HG03039 (cell line): ENCODE data around the gene RNF14.
"Not testable (repeated sequence)": the region's sequence is repeated elsewhere in the genome, so short reads cannot be mapped to it uniquely, and the experiment has no call there.

ENCODE experiments used
- ATAC-seq: cut with Tn5 transposase; IDR thresholded peaks from one replicate; pipeline ENCODE4 v1.9.1; 2021; ENCODE audit warnings: mild to moderate bottlenecking, moderate library complexity; ENCODE audit not compliant: unreplicated experiment

Gene RNF14

GRCh38 chr5:142013734-142014521, 45.0 kb downstream of the RNF14 start:
- no peak for ATAC-seq

- ATAC-seq: no peak
Measured at GRCh38 chr5:142014911-142015584, 46.1 kb downstream of the RNF14 start.

- peak; percentile 40 for ATAC-seq
Measured at GRCh38 chr5:142015781-142016533, 47.1 kb downstream of the RNF14 start.

GRCh38 chr5:142016556-142016955, 47.7 kb downstream of the RNF14 start:
- peak; percentile 10 for ATAC-seq

GRCh38 chr5:142017832-142018427, 49.0 kb downstream of the RNF14 start:
- ATAC-seq: no peak

GRCh38 chr5:142020122-142020659, 51.3 kb downstream of the RNF14 start:
- ATAC-seq: no peak

- no peak for ATAC-seq
Measured at GRCh38 chr5:142023836-142024235, 54.9 kb downstream of the RNF14 start.

GRCh38 chr5:142024771-142025304, 55.9 kb downstream of the RNF14 start:
- peak; percentile 100 for ATAC-seq

GRCh38 chr5:142025637-142026036, 56.7 kb downstream of the RNF14 start:
- ATAC-seq: no peak

GRCh38 chr5:142032150-142032549, 63.2 kb downstream of the RNF14 start:
- ATAC-seq: no peak

GRCh38 chr5:142032747-142033631, 64.1 kb downstream of the RNF14 start:
- ATAC-seq: no peak

- not testable (repeated sequence) for ATAC-seq
Measured at GRCh38 chr5:142033632-142034567, 65.0 kb downstream of the RNF14 start.

- no peak for ATAC-seq
Measured at GRCh38 chr5:142034994-142035393, 66.1 kb downstream of the RNF14 start.

- ATAC-seq: no peak
Measured at GRCh38 chr5:142036918-142037317, 68.0 kb downstream of the RNF14 start.

GRCh38 chr5:142037599-142037998, 68.7 kb downstream of the RNF14 start:
- ATAC-seq: not testable (repeated sequence)

- ATAC-seq: no peak
Measured at GRCh38 chr5:142038735-142039134, 69.8 kb downstream of the RNF14 start.
